Smooth muscle cell (in vitro differentiated cells): ENCODE measurements around the gene BOLA2. TPM values are rescaled to one million over a fixed set of nuclear protein-coding genes. Genes with fewer than 3 reads are reported as not detected.
"Not testable (repeated sequence)": the region's sequence is repeated elsewhere in the genome, so short reads cannot be mapped to it uniquely, and the experiment has no call there.

Experiments used
- DNase-seq: peaks from one replicate; lab custom pipeline; 2025; ENCODE audit not compliant: unreplicated experiment; lab: John Stamatoyannopoulos, UW
- H2AFZ ChIP-seq: fragments of 200-600 bp; sonication (generic); 2 replicates; pipeline ENCODE4 v1.6.0; 2016; ENCODE audit warnings: antibody characterized with exemption, low read depth, mild to moderate bottlenecking
- H3F3A ChIP-seq: fragments of 200-600 bp; sonication (generic); 2 replicates; pipeline ENCODE4 v1.6.0; 2017; ENCODE audit warnings: antibody characterized with exemption, low read depth
- H3K27ac ChIP-seq: fragments of 200-600 bp; sonication (generic); 2 replicates; pipeline ENCODE4 v1.5.1; 2016; ENCODE audit warnings: low read depth, mild to moderate bottlenecking
- H3K27me3 ChIP-seq: fragments of 200-600 bp; sonication (generic); 2 replicates; pipeline ENCODE4 v1.6.1; 2016; ENCODE audit warnings: low read depth, mild to moderate bottlenecking
- H3K36me3 ChIP-seq: fragments of 200-600 bp; sonication (generic); 2 replicates; pipeline ENCODE4 v1.5.1; 2016; ENCODE audit warnings: low read depth
- H3K4me1 ChIP-seq: fragments of 200-600 bp; sonication (generic); 2 replicates; pipeline ENCODE4 v1.5.1; 2016; ENCODE audit warnings: low read depth
- H3K4me2 ChIP-seq: fragments of 200-600 bp; sonication (generic); 2 replicates; pipeline ENCODE4 v1.6.0; 2016; ENCODE audit warnings: mild to moderate bottlenecking
- H3K4me3 ChIP-seq: fragments of 200-600 bp; sonication (generic); 2 replicates; pipeline ENCODE4 v1.5.1; 2016; ENCODE audit warnings: mild to moderate bottlenecking
- H3K79me2 ChIP-seq: fragments of 200-600 bp; sonication (generic); 2 replicates; pipeline ENCODE4 v1.6.0; 2016; ENCODE audit warnings: low read depth, mild to moderate bottlenecking
- H3K9ac ChIP-seq: fragments of 200-600 bp; sonication (generic); 2 replicates; pipeline ENCODE4 v1.6.0; 2016; ENCODE audit warnings: low read depth
- H3K9me3 ChIP-seq: fragments of 200-600 bp; sonication (generic); replicated peaks from 2 replicates; pipeline ENCODE4 v1.5.1; 2016; ENCODE audit warnings: low read depth
- H4K20me1 ChIP-seq: fragments of 200-600 bp; sonication (generic); 2 replicates; pipeline ENCODE4 v1.6.0; 2016; ENCODE audit warnings: low read depth
- WGBS: methylation state at CpG from one replicate; pipeline ENCODE4 v1.1.7; 2016; ENCODE audit warnings: low lambda C conversion rate; 5-methylcytosine and 5-hydroxymethylcytosine counted together
- polyA plus RNA-seq: library from polyadenylated mRNA; unstranded; fragments of >200 nt; fragmentation: Nextera tagmentation; extraction: Ambion mirVana; gene quantifications from 2 replicates; pipeline ENCODE4 v1.2.1, GENCODE V29; 2016
- total RNA-seq: library from RNA; depleted of rRNA; stranded (reverse); fragments of >200 nt; gene quantifications from 2 replicates; pipeline ENCODE4 v1.2.3, GENCODE V29; 2014

Gene BOLA2
- total and polyA plus RNA-seq, 2 experiments from 2014 or later: 10.8 to 18.6 TPM

- H3K27me3 ChIP-seq, H4K20me1 ChIP-seq, H3K36me3 ChIP-seq, H3K9ac ChIP-seq, DNase-seq, H3K4me1 ChIP-seq, H3K4me3 ChIP-seq, H3K9me3 ChIP-seq, H3K27ac ChIP-seq, H3F3A ChIP-seq, H2AFZ ChIP-seq, H3K79me2 ChIP-seq, H3K4me2 ChIP-seq: not testable (repeated sequence)
- WGBS: no CpG with 5 or more reads among the region's 13 CpGs
These were observed 5.8 kb upstream of the BOLA2 start, which contains the start of gene SULT1A4 for GRCh38 chr16:29459706-29460646. SULT1A4 (plus strand) TSS chr16:29459913; CDS start chr16:29461386, 1,473 bp downstream.

- not testable (repeated sequence) for H3K4me2 ChIP-seq, H3K79me2 ChIP-seq, H3K9ac ChIP-seq, H3K27ac ChIP-seq, H3K9me3 ChIP-seq, H2AFZ ChIP-seq, DNase-seq, H3K4me3 ChIP-seq, H3K36me3 ChIP-seq, H3K27me3 ChIP-seq, H4K20me1 ChIP-seq, H3K4me1 ChIP-seq, H3F3A ChIP-seq
- 96% methylated on average over 1 of the region's 2 CpGs for WGBS
These were observed 3.5 kb upstream of the BOLA2 start for GRCh38 chr16:29457660-29458059.

- H3K9me3 ChIP-seq, H3K9ac ChIP-seq, DNase-seq, H3K4me1 ChIP-seq, H3K4me2 ChIP-seq, H2AFZ ChIP-seq, H4K20me1 ChIP-seq, H3K79me2 ChIP-seq, H3K27me3 ChIP-seq, H3K36me3 ChIP-seq, H3F3A ChIP-seq, H3K27ac ChIP-seq, H3K4me3 ChIP-seq: not testable (repeated sequence)
- no CpG with 5 or more reads among the region's 29 CpGs for WGBS
These were observed 677 bp upstream of the BOLA2 start for GRCh38 chr16:29454828-29455227.

GRCh38 chr16:29453754-29454153 is 397 bp downstream of the BOLA2 start:
- not testable (repeated sequence) for H3K4me3 ChIP-seq, H2AFZ ChIP-seq, H3K9me3 ChIP-seq, H3K27ac ChIP-seq, H3K27me3 ChIP-seq, H3K9ac ChIP-seq, H3K79me2 ChIP-seq, H3K4me1 ChIP-seq, H3K4me2 ChIP-seq, H4K20me1 ChIP-seq, H3F3A ChIP-seq, H3K36me3 ChIP-seq, DNase-seq
- no CpG with 5 or more reads among the region's 21 CpGs for WGBS

- not testable (repeated sequence) for H3F3A ChIP-seq, H4K20me1 ChIP-seq, H3K4me2 ChIP-seq, H3K9me3 ChIP-seq, H3K27me3 ChIP-seq, H3K79me2 ChIP-seq, H2AFZ ChIP-seq, H3K4me1 ChIP-seq, H3K27ac ChIP-seq, H3K9ac ChIP-seq, DNase-seq, H3K36me3 ChIP-seq, H3K4me3 ChIP-seq
- 91% methylated on average over 3 of the region's 3 CpGs for WGBS
These were observed 28.8 kb downstream of the BOLA2 start for GRCh38 chr16:29425390-29425789.

- not testable (repeated sequence) for H2AFZ ChIP-seq, H3K4me1 ChIP-seq, H3K4me3 ChIP-seq, H3K27me3 ChIP-seq, H3K27ac ChIP-seq, DNase-seq, H3K9me3 ChIP-seq, H3K9ac ChIP-seq, H4K20me1 ChIP-seq, H3K4me2 ChIP-seq, H3F3A ChIP-seq, H3K79me2 ChIP-seq, H3K36me3 ChIP-seq
- 100% methylated on average over 2 of the region's 2 CpGs for WGBS
These were observed 30.6 kb downstream of the BOLA2 start for GRCh38 chr16:29423587-29423986.

- H3K79me2 ChIP-seq, H4K20me1 ChIP-seq, H3F3A ChIP-seq, H3K36me3 ChIP-seq, H3K9ac ChIP-seq, H3K4me1 ChIP-seq, H3K9me3 ChIP-seq, DNase-seq, H3K27me3 ChIP-seq, H3K27ac ChIP-seq, H3K4me3 ChIP-seq, H2AFZ ChIP-seq, H3K4me2 ChIP-seq: not testable (repeated sequence)
- WGBS: 56% methylated on average over 7 of the region's 7 CpGs
These were observed 48.9 kb downstream of the BOLA2 start for GRCh38 chr16:29405249-29405648.
